ENCODE measurements around the gene CTSZ. TPM values are rescaled to one million over a fixed set of nuclear protein-coding genes. Genes with fewer than 3 reads are reported as not detected.
"Not testable (repeated sequence)": the region's sequence is repeated elsewhere in the genome, so short reads cannot be mapped to it uniquely, and the experiment has no call there.

CTSZ gene
- total RNA-seq, 4 donors from 2014 or later = 25.2 to 58.7 (median 51.9) TPM

- no peak for DNase-seq
- H3K27me3 ChIP-seq = no peaks in the 10 kb centered on the region
- no peaks in the 10 kb centered on the region for H3K9me3 ChIP-seq
- peaks cover 0 to 46% of the 10 kb centered on the region in 2 donors for H3K36me3 ChIP-seq
- TF ChIP-seq CTCF (IDR thresholded peaks at IDR 0.05 in 4 of 5, conservative IDR thresholded peaks at IDR 0.05 in 1 of 5) (no peak), POLR2A (IDR thresholded peaks at IDR 0.05) (no peak)
- peaks cover 29 to 35% of the 10 kb centered on the region in 2 donors for H3K4me1 ChIP-seq
- H3K4me3 ChIP-seq = no peak overlapping the region
- ATAC-seq = peak in 1 of 2 donors; percentile 12
- in situ Hi-C loops (cut with MboI; ENCODE audit: low sequenced_read_pairs in 4 of 4) = loop anchor here (10.0 to 25.0 kb wide), 3 partner anchors 49 to 101 kb away; partner anchors contain the start of gene ATP5F1E (in 2 of the 4)
- intact Hi-C loops (cut with DNase I; ENCODE audit: low total_unique reads) = loop anchor here (10.0 kb wide), 1 partner anchor 331 kb away; the partner anchor contains the start of gene STX16
- H3K27ac ChIP-seq = peak overlapping the region in 1 of 4 donors; percentile 62
Observed at GRCh38 chr20:58985656-58986055, 21.4 kb downstream of the CTSZ start.

- ATAC-seq (no peak), DNase-seq (no peak)
- Histone ChIP-seq H3K4me3 (no peak overlapping the region), H3K36me3 (peaks cover 0 to 36% of the 10 kb centered on the region in 2 donors), H3K27ac (peak overlapping the region in 2 of 4 donors; percentile 18 to 62), H3K27me3 (no peaks in the 10 kb centered on the region), H3K9me3 (no peaks in the 10 kb centered on the region), H3K4me1 (peaks cover 32 to 38% of the 10 kb centered on the region in 2 donors)
- TF ChIP-seq CTCF (IDR thresholded peaks at IDR 0.05 in 4 of 5, conservative IDR thresholded peaks at IDR 0.05 in 1 of 5) = no peak
- TF ChIP-seq POLR2A (IDR thresholded peaks at IDR 0.05) = no peak
- intact Hi-C loops (cut with DNase I; ENCODE audit: low total_unique reads) = loop anchor here (10.0 kb wide), 1 partner anchor 330 kb away; the partner anchor contains the start of gene STX16
- in situ Hi-C loops (cut with MboI; ENCODE audit: low sequenced_read_pairs in 4 of 4) = loop anchor here (5.0 to 25.0 kb wide), 5 partner anchors 50 to 112 kb away; partner anchors contain the start of gene ATP5F1E (in 2 of the 4)
Observed at GRCh38 chr20:58984691-58985090, 22.4 kb downstream of the CTSZ start.

GRCh38 chr20:58983115-58983468 lies 24.0 kb downstream of the CTSZ start:
- DNase-seq, H3K4me3 ChIP-seq, ATAC-seq, H3K27me3 ChIP-seq, H3K9me3 ChIP-seq: not testable (repeated sequence)
- H3K4me1 ChIP-seq = peaks cover 32 to 38% of the 10 kb centered on the region in 2 donors
- peak overlapping the region in 3 of 4 donors; percentile 83 to 92 (median 88) for H3K27ac ChIP-seq
- in situ Hi-C loops (cut with MboI; ENCODE audit: low sequenced_read_pairs in 4 of 4) = loop anchor here (5.0 to 25.0 kb wide), 5 partner anchors 52 to 111 kb away; partner anchors contain the start of gene ATP5F1E (in 2 of the 4)
- intact Hi-C loops (cut with DNase I; ENCODE audit: low total_unique reads) = loop anchor here (10.0 kb wide), 1 partner anchor 328 kb away; the partner anchor contains the start of gene STX16
- peaks cover 0 to 20% of the 10 kb centered on the region in 2 donors for H3K36me3 ChIP-seq

GRCh38 chr20:58982406-58983114 lies 24.5 kb downstream of the CTSZ start:
- no peaks in the 10 kb centered on the region for H3K9me3 ChIP-seq
- no peaks in the 10 kb centered on the region for H3K27me3 ChIP-seq
- DNase-seq (no peak), ATAC-seq (no peak)
- peak overlapping the region; percentile 90 to 100 (median 95) for H3K4me3 ChIP-seq
- H3K27ac ChIP-seq = peak overlapping the region; percentile 83 to 92 (median 90)
- in situ Hi-C loops (cut with MboI; ENCODE audit: low sequenced_read_pairs in 4 of 4) = loop anchor here (5.0 to 25.0 kb wide), 5 partner anchors 52 to 110 kb away; partner anchors contain the start of gene ATP5F1E (in 2 of the 4)
- peaks cover 32 to 38% of the 10 kb centered on the region in 2 donors for H3K4me1 ChIP-seq
- peaks cover 0 to 15% of the 10 kb centered on the region in 2 donors for H3K36me3 ChIP-seq
- TF ChIP-seq POLR2A (IDR thresholded peaks at IDR 0.05) (no peak), CTCF (IDR thresholded peaks at IDR 0.05 in 4 of 5, conservative IDR thresholded peaks at IDR 0.05 in 1 of 5) (no peak)
- intact Hi-C loops (cut with DNase I; ENCODE audit: low total_unique reads) = loop anchor here (10.0 kb wide), 1 partner anchor 328 kb away; the partner anchor contains the start of gene STX16

All from gastrocnemius medialis (tissue), 4 donors.